ENCODE data around the gene CD48.

Gene CD48

DNA sequence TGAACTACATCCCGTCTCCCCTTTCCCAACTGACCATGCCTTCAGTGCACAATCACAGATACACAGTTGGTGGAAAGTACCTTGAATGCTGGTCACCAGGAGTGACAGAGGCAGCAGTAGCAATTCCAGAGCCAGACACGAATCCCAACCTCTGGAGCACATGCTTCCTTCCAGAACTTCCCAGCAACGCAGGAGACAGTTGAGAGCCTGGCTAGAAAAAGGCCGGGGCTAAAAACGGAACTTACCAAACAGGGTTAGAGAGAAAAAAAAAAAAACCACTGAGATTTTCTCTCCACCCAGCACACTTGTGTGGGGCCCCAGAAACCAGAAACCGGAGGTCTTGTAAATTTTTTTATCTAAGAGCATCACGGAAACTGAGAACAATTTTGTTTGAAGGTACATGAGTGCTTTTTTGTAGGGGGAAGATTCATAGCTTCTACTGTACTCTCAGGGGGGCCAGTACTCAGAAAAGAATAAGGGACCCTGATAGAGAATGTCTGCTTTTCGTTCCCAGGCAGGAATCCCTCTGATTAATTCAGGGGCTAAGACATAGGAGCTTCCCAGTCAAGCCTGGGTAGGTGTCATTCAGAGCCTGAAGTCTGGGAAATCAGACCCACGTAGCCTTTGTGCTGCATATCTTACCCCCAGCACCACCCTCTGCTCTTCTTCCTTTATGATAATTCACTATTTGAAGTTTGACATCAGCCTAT lies at the start of gene CD48:
CD48 (minus strand) TSS at position 221 of the 710 bp plus-strand sequence; CDS start at position 162, 59 bp downstream.
- no peak for DNase-seq (ENCODE audit: low read depth)

DNA sequence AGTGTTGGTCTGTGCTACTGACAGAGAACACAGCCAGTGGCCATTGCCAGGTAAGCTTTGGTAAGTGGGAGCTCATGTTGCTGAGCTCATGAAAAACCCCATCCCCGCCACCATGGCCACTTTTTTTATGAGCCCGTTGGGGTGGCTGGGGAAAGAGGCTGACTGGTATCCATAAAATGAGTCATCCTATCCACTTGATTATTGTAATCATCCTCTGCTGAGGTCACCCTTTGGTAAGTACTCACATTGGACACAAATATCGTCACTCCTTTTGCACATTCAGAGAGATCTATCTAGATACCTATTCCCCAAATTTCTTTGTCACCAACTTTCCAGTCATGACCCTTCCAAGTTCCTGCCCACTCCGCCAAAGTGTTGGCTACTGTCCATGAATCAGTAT lies 49.4 kb upstream of the CD48 start:
- no peak for DNase-seq (ENCODE audit: low read depth)

GRCh38 chr1:160759740-160760139 lies 48.1 kb upstream of the CD48 start:
- DNase-seq (ENCODE audit: low read depth): no peak

- no peak for DNase-seq (ENCODE audit: low read depth)
Observed at GRCh38 chr1:160758521-160758920, 46.9 kb upstream of the CD48 start.

DNA sequence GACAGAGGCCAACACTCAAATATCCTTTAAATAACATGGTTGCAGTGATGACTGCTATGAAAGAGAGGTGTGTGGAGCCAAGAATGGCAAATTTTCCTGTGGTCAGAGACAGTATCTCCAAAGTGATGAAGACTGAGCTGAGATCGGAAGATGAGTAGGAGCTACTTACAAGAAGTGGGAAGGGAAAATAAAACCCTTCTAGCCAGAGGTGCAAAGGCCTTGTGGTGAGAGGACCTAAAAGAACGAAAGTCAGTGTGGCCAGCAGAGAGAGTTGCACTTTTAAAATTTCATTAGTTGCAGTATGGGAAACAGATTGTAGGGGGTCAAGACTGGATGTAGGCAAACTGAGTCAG lies 45.2 kb upstream of the CD48 start:
- DNase-seq (ENCODE audit: low read depth): no peak

DNA sequence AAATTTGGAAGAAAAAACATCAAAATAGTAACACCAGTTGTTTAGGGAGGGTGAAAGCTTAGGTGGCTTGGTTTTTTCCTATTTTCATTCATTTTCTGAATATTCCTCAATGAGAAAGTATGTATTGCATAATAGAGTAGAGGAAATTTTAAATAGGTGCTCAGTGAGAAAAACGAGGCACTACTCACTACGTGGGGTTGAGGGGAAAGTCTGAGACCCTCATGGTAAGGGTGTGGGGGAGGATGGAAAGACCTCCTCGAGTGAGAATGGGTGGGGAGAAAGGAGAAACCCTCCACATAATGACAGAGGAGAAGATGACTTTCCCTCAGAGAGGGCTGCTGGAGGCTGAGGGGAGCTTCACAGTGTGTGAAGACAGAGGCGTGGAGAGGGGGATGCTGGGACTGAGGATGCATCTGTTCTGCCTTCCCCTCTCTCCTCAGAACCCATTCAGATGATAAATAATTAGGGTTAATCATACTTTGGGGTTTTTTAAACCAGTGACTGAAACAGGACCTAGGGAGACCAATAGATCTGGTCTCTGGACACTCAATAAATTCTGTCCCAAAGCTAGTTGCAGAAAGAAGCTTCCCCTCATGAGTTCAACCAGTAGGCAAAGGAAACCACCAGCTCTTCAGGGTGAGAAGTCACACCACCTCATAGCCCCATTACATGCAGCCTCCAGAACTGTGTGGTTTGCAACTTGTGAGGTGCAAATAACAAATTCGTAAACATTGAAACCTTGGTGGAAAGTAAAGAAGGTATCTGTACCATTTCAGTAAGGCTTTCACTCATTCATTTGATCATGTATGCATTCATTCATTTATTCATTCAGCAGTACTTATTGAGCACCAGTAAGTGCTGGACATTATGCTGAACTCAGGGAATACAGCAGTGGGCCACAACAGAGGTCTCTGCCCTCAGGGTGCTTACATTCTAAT lies 44.6 kb upstream of the CD48 start:
- no peak for DNase-seq (ENCODE audit: low read depth)

- no peak for DNase-seq (ENCODE audit: low read depth)
Observed at GRCh38 chr1:160755461-160755860, 43.8 kb upstream of the CD48 start.

DNA sequence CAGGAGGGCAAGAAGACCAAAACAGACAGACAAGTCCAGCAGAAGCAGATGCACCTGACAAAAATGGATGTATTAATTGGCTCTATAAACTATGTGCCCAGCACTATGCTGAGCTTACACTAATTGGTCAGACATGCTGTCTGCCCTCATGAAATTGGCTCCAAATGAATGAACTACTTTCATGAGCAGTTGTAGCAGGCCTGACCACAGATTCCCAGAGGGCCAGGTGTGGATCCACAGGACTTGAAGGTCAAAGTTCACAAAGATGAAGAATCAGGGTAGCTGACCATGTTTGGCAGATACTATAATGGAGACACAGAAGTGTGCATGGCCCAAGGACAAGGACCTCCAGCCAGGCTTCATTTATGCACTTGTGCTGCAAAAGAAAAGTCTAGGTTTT lies 42.0 kb upstream of the CD48 start:
- no peak for DNase-seq (ENCODE audit: low read depth)

GRCh38 chr1:160752924-160753323 lies 41.3 kb upstream of the CD48 start:
- DNase-seq (ENCODE audit: low read depth): no peak

GRCh38 chr1:160752406-160752805 lies 40.8 kb upstream of the CD48 start:
- no peak for DNase-seq (ENCODE audit: low read depth)

GRCh38 chr1:160750608-160751007 lies 39.0 kb upstream of the CD48 start:
- no peak for DNase-seq (ENCODE audit: low read depth)

- no peak for DNase-seq (ENCODE audit: low read depth)
Observed at GRCh38 chr1:160748878-160749269, 37.3 kb upstream of the CD48 start.

- no peak for DNase-seq (ENCODE audit: low read depth)
Observed at GRCh38 chr1:160748181-160748877, 36.7 kb upstream of the CD48 start.

DNA sequence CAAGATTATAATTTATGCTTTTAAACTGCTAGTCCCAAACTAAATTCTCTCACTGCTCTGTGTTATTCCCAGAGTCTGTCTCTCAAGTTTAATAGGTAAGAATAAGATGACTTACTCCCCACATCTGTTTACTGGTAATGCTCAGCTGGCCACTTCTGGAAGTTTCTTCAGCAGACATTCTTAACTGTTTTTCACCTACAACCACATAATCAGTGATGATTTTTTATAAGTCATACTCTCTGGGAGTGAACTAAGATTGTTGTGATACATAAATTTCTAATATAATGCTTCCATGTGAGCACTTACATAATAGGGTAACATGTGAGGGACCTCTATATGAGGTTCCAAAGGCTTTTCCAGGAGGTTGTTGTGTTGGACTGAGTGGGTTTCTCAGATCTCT lies 36.1 kb upstream of the CD48 start:
- DNase-seq (ENCODE audit: low read depth): no peak

- DNase-seq (ENCODE audit: low read depth): no peak
Observed at GRCh38 chr1:160746836-160747500, 35.3 kb upstream of the CD48 start.

DNA sequence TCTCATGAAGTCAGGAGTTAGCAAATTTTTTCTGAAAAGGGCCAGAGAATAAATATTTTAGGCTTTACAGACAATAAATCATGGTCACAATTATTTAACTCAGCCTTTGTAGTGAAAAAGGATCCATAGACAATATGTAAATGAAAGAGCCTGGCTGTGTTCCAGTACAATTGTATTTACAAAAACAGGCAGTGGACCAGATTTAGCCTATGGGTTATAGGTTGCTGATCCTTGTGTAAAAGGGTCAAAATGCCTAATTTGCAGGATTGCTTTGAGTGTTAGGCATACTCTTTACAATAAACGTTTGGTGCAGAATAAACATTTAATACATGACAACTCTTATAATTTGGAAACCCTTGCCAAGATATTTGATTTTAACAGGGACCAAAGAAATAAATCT lies 33.9 kb upstream of the CD48 start:
- DNase-seq (ENCODE audit: low read depth): no peak

DNA sequence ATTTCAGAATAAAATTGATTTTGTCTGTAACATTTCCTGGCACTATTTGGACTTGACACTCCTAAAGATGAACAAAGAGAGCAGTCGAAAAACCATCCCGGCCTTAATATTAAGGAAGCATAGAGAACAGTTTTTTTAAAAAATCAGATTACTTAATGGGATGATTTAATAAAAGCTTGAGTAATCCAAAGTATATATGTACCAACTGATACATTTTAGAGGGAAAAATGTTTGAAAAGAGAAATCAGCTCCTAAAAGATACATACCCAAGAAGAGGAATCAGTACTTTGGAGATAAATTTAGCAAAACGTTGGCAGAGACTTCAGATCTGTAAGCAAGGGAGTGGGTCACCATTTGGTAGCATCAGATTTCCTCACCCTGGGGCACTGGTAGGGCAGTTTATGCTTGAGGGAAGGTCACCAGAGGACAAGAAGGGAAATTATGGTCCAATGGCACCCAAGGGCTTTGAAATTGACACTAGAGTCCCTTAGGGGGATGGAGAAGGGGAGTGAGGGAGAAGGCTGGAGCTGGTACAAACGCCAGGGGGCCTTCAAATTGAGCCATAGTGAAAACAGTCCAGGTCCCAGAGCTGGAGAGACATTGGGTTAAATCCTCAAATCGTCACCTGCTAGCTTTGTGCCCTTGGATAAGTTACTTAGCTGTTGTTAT lies 33.4 kb upstream of the CD48 start:
- DNase-seq (ENCODE audit: low read depth): no peak

DNA sequence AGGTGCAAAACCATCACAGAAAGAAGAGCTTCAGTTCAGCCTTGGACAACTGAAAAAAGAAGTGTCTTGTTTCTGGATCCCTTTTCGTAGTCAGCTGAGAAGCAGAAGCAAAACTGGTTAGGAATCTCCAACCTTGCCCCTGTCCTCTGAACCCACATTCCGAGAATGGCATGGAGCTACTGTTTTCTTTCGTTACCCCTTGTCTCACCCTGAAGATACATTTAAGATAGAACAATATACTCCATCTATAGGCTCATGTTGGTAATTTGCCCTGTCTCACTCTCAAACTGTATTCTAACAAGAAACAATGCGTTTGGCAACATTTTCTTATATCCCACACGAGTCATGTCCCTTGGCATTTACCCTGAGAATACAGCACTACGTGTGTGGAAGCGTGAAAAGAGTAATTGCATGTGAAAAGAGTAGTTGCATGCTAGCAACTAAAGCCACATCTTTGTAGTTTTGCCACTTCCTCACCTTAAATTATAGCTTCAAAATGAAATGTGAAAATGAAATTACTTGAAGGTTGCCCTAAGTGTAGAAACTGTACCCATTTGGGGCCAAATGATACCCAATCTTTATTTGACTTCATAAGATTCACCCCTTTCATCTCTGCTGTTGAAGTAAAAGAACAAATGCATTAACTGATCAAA lies 32.7 kb upstream of the CD48 start:
- DNase-seq (ENCODE audit: low read depth): no peak

DNA sequence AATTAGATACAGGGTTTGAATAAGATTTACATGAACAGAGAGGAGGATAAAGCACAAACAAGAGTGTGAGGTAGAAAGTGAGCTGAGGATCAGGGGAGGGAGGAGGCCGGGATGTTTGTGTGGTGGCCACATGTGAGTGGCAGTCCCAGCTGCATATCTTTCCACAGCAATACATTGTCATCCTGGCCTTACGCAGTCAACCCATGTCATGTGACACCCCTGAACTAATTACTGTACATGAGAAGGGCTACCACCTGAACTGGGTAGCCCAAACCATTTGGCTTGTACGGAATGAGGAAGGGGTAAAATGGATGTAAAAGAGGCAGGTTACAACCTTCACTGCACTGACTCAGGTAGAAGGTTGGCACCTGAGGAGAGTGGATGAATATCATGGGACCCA lies 31.6 kb upstream of the CD48 start:
- no peak for DNase-seq (ENCODE audit: low read depth)

DNA sequence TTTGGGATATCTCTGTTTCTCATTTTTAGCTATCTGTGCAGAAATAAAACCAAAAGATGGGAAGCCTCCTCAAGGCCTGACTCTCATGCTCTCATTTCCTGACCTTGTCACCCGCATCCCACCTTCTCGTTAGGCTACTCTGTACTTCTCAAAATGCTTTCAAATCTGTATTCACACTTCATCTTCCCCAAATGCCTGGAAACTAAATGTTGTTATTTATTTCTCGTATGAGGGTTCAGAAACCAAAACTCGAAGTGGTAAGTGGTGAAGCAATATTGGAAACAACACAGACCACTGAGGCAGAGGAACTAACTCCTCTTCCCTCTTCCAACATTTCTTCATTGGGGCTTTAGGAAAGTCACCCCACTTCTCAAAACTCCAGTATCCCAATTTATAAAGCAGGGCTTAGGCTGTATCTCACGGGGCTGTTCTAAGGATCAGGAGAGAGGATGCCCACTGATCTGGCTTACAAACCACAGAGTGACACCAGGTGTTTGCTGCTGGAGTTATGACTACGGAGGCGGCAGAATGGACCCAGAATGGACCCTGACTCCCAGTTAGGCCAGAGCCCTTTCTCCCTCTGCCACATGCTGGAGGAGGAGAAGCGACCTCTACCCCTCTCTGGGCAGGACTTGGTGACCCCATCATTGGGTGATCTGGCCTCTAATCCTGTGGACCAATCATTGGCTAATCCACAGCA lies 31.0 kb upstream of the CD48 start:
- no peak for DNase-seq (ENCODE audit: low read depth)

Data from fibroblast of the conjunctiva (primary cell).